C4-2B (cell line): Measurements from ENCODE around the gene SHISA7.
A peak's percentile ranks its signal among the peaks of the same experiment; 100 is the strongest.

Source experiments
- H3K27ac ChIP-seq: fragments of 450-650 bp; 2 replicates; pipeline ENCODE4 v1.5.1; 2017
- ZFX ChIP-seq: fragments of 450-650 bp; IDR thresholded peaks from 2 replicates; pipeline ENCODE4 v1.6.1; 2017
- TF ChIP-seq, protein P1 (sequence below): fragments of 450-650 bp; conservative IDR thresholded peaks from 2 replicates; pipeline ENCODE4 v1.5.1; 2017; ENCODE audit warnings: mild to moderate bottlenecking

The SHISA7 gene

GRCh38 chr19:55391191-55391670, 51.9 kb downstream of the SHISA7 start:
- no peak for TF ChIP-seq ZFX
- TF ChIP-seq, protein P1, sequence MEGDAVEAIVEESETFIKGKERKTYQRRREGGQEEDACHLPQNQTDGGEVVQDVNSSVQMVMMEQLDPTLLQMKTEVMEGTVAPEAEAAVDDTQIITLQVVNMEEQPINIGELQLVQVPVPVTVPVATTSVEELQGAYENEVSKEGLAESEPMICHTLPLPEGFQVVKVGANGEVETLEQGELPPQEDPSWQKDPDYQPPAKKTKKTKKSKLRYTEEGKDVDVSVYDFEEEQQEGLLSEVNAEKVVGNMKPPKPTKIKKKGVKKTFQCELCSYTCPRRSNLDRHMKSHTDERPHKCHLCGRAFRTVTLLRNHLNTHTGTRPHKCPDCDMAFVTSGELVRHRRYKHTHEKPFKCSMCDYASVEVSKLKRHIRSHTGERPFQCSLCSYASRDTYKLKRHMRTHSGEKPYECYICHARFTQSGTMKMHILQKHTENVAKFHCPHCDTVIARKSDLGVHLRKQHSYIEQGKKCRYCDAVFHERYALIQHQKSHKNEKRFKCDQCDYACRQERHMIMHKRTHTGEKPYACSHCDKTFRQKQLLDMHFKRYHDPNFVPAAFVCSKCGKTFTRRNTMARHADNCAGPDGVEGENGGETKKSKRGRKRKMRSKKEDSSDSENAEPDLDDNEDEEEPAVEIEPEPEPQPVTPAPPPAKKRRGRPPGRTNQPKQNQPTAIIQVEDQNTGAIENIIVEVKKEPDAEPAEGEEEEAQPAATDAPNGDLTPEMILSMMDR = no peak
- H3K27ac ChIP-seq = no peak overlapping the region

GRCh38 chr19:55390461-55390880, 52.6 kb downstream of the SHISA7 start:
- H3K27ac ChIP-seq = no peak overlapping the region

DNA sequence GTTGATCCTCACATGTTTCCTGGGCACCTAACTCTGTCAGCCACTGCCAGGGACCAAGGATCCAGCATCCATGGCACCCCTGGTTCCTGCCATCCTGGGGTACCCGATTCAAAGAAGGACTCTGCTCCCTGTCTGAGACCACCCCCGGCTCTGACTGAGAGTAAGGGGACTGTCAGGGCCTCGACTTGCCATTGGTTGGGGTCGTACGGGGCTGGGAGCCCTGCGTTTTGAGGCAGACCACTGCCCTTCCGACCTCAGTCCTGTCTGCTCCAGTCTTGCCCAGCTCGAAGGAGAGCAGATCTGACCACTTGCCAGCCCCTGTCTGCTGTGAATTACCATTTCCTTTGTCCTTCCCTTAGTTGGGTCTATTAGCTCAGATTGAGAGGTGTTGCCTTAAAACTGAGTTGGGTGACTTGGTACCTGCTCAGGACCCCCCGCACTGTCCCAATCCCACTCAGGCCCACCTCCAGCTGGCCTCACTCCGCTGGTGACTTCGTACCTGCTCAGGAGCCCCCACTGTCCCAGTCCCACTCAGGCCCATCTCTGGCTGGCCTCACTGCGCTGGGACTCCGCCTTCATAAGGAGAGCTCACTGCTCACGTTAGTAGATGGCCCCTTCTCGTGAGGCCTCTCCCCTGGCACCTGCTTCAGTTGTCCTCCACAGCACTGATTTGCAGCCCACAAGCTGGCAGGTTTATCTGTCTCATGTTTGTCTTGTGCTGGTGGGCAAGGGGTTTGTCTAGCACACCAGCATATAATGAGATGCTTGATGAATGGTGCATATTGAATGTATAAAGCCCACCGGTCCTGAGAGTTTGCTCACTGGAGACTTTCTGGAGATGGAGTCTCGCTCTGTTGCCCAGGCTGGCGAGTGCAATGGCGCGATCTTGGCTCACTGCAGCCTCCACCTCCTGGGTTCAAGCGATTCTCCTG, 53.4 kb downstream of the SHISA7 start:
- TF ChIP-seq, protein P1 = no peak
- no peak for TF ChIP-seq ZFX
- H3K27ac ChIP-seq = no peak overlapping the region

More at GRCh38 chr19:55390461-55390880, 52.6 kb downstream of the SHISA7 start:
- TF ChIP-seq, protein P1 = no peak
- no peak for TF ChIP-seq ZFX

GRCh38 chr19:55387736-55388497, 55.2 kb downstream of the SHISA7 start:
- H3K27ac ChIP-seq = no peak overlapping the region; the same call in 1 of the 2 replicates
- TF ChIP-seq, protein P1 = no peak
- no peak for TF ChIP-seq ZFX

DNA sequence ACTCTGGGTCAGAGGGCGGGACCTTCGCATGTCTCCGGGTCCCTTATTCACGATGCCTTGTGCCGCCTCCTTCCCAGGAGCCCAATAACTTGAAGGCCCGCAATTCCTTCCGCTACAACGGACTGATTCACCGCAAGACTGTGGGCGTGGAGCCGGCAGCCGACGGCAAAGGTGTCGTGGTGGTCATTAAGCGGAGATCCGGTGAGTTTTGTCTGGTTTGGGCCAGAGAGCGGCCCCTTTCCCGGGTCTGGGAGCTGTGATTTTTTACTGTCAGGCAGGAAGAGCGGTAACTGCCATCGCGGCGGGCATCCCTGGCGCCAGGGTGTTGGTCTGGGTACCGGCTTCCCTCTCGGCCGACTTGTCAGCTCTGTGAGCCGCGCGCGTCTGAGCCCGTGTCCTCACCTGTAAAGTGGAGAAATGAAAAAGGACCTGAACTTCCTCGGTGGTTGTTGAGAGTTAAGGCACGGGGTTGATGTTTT, 56.6 kb downstream of the SHISA7 start:
- TF ChIP-seq ZFX = no peak
- TF ChIP-seq, protein P1 = no peak
- H3K27ac ChIP-seq = peak overlapping the region; percentile 91

- H3K27ac ChIP-seq = peak within 1 kb of the TSS; percentile 91
- TF ChIP-seq, protein P1 = no peak
- no peak for TF ChIP-seq ZFX
Measured at GRCh38 chr19:55385724-55386492, 57.2 kb downstream of the SHISA7 start, which contains the start of gene RPL28. RPL28 (plus strand) TSS chr19:55385932; CDS start chr19:55386358, 426 bp downstream.
